Neural cell (in vitro differentiated cells): ENCODE measurements around the gene TINAG. TPM values are rescaled to one million over a fixed set of nuclear protein-coding genes. Genes with fewer than 3 reads are reported as not detected.

Experiments
- H2AFZ ChIP-seq: fragments of 200-600, 300-800 bp; sonication (generic), shearing (Covaris generic); 2 replicates; pipeline ENCODE4 v1.6.0; 2014; ENCODE audit warnings: low read depth, mild to moderate bottlenecking, antibody characterized with exemption, low read length, moderate library complexity
- H3F3A ChIP-seq: fragments of 200-600 bp; shearing (Covaris generic); 2 replicates; pipeline ENCODE4 v1.6.1; 2016; ENCODE audit warnings: mild to moderate bottlenecking, moderate library complexity, mixed read lengths, antibody characterized with exemption, low read length; ENCODE audit not compliant: insufficient read depth, poor library complexity, severe bottlenecking
- H3K27ac ChIP-seq: fragments of 200-600, 300-800 bp; sonication (generic), shearing (Covaris generic); 2 replicates; pipeline ENCODE4 v1.5.1; 2014; ENCODE audit warnings: mild to moderate bottlenecking, low read length, moderate library complexity
- H3K27me3 ChIP-seq: fragments of 300-800, 200-600 bp; sonication (generic), shearing (Covaris generic); 2 replicates; pipeline ENCODE4 v1.6.0; 2014; ENCODE audit warnings: mild to moderate bottlenecking, low read depth, low read length, moderate library complexity; ENCODE audit not compliant: insufficient read depth
- H3K36me3 ChIP-seq: fragments of 300-800, 200-600 bp; sonication (generic), shearing (Covaris generic); 2 replicates; pipeline ENCODE4 v1.5.1; 2014; ENCODE audit warnings: mild to moderate bottlenecking, antibody characterized with exemption, low read length, moderate library complexity; ENCODE audit not compliant: insufficient read depth
- H3K4me2 ChIP-seq: fragments of 300-800, 200-600 bp; sonication (generic), shearing (Covaris generic); 2 replicates; pipeline ENCODE4 v1.6.0; 2014; ENCODE audit warnings: mild to moderate bottlenecking, low read length
- H3K4me3 ChIP-seq: fragments of 300-800, 200-600 bp; sonication (generic), shearing (Covaris generic); 2 replicates; pipeline ENCODE4 v1.5.1; 2014; ENCODE audit warnings: mild to moderate bottlenecking, low read length, moderate library complexity
- H3K79me2 ChIP-seq: fragments of 200-600 bp; shearing (Covaris generic); replicated peaks from 2 replicates; pipeline ENCODE4 v1.6.0; 2014; ENCODE audit warnings: mild to moderate bottlenecking, low read length, moderate library complexity; ENCODE audit not compliant: insufficient read depth
- H3K9ac ChIP-seq: fragments of 300-800, 200-600 bp; sonication (generic), shearing (Covaris generic); 2 replicates; pipeline ENCODE4 v1.6.1; 2016; ENCODE audit warnings: mild to moderate bottlenecking, low read length, mixed read lengths
- H3K9me2 ChIP-seq: fragments of 200-600 bp; shearing (Covaris generic); 2 replicates; pipeline ENCODE4 v1.6.1; 2016; ENCODE audit warnings: mild to moderate bottlenecking, low read length, mixed read lengths; ENCODE audit not compliant: insufficient read depth
- H3K9me3 ChIP-seq: fragments of 200-600, 300-800 bp; sonication (generic), shearing (Covaris generic); 2 replicates; pipeline ENCODE4 v1.6.1; 2016; ENCODE audit warnings: mild to moderate bottlenecking, mixed run types, low read length, moderate library complexity, mixed read lengths
- H4K20me1 ChIP-seq: fragments of 200-600 bp; shearing (Covaris generic); 2 replicates; pipeline ENCODE4 v1.6.1; 2016; ENCODE audit warnings: mild to moderate bottlenecking, mixed run types; ENCODE audit not compliant: insufficient read depth
- CTCF ChIP-seq: fragments of 450-650 bp; IDR thresholded peaks from 2 replicates; pipeline ENCODE4 v1.5.1; 2014; ENCODE audit warnings: antibody characterized with exemption, mild to moderate bottlenecking, moderate library complexity; ENCODE audit not compliant: poor library complexity, severe bottlenecking
- EP300 ChIP-seq: fragments of 450-650 bp; conservative IDR thresholded peaks from 2 replicates; pipeline ENCODE4 v1.6.1; 2014; ENCODE audit warnings: antibody characterized with exemption, mild to moderate bottlenecking, moderate library complexity; ENCODE audit not compliant: poor library complexity, severe bottlenecking
- EZH2 ChIP-seq: fragments of 200-600, 300-800 bp; shearing (Covaris generic), sonication (generic); IDR thresholded peaks from 2 replicates; pipeline ENCODE4 v1.6.1; 2014; ENCODE audit warnings: antibody characterized with exemption, low read length, borderline replicate concordance, mild to moderate bottlenecking; ENCODE audit not compliant: insufficient read depth, poor library complexity, severe bottlenecking
- MXI1 ChIP-seq: fragments of 450-650 bp; conservative IDR thresholded peaks from 2 replicates; pipeline ENCODE4 v1.6.1; 2014; ENCODE audit warnings: antibody characterized with exemption, mild to moderate bottlenecking; ENCODE audit not compliant: poor library complexity, severe bottlenecking
- POLR2AphosphoS5 ChIP-seq: IDR thresholded peaks from 2 replicates; pipeline ENCODE4 v1.6.1; 2012
- RAD21 ChIP-seq: fragments of 450-650 bp; conservative IDR thresholded peaks from 2 replicates; pipeline ENCODE4 v1.6.1; 2014; ENCODE audit warnings: antibody characterized with exemption, mild to moderate bottlenecking, moderate library complexity
- SMC3 ChIP-seq: fragments of 450-650 bp; conservative IDR thresholded peaks from 2 replicates; pipeline ENCODE4 v1.6.1; 2014; ENCODE audit warnings: antibody characterized with exemption, mild to moderate bottlenecking, moderate library complexity; ENCODE audit not compliant: poor library complexity
- TAF1 ChIP-seq: IDR thresholded peaks from 2 replicates; pipeline ENCODE4 v1.6.1; 2012; ENCODE audit warnings: low read depth
- polyA plus RNA-seq: library from polyadenylated mRNA; depleted of rRNA; stranded (reverse); fragments of >200 nt; gene quantifications from 2 replicates; pipeline ENCODE4 v1.2.3, GENCODE V29; 2014
- TF ChIP-seq, protein P1 (sequence below): IDR thresholded peaks from 2 replicates; pipeline ENCODE4 v1.6.1; 2012; ENCODE audit warnings: borderline replicate concordance

Gene TINAG
- polyA plus RNA-seq, 1 donor from 2014 or later, result 1.1 TPM

- H3K4me3 ChIP-seq, result no peak overlapping the region
- no peak overlapping the region for H2AFZ ChIP-seq
- H3K9me2 ChIP-seq, result no peaks in the 10 kb centered on the region
- H3K79me2 ChIP-seq, result no peaks in the 10 kb centered on the region
- H4K20me1 ChIP-seq, result no peaks in the 10 kb centered on the region
- H3F3A ChIP-seq, result no peaks in the 10 kb centered on the region
- no peaks in the 10 kb centered on the region for H3K36me3 ChIP-seq
- H3K27ac ChIP-seq, result no peak overlapping the region
- TF ChIP-seq, protein P1, sequence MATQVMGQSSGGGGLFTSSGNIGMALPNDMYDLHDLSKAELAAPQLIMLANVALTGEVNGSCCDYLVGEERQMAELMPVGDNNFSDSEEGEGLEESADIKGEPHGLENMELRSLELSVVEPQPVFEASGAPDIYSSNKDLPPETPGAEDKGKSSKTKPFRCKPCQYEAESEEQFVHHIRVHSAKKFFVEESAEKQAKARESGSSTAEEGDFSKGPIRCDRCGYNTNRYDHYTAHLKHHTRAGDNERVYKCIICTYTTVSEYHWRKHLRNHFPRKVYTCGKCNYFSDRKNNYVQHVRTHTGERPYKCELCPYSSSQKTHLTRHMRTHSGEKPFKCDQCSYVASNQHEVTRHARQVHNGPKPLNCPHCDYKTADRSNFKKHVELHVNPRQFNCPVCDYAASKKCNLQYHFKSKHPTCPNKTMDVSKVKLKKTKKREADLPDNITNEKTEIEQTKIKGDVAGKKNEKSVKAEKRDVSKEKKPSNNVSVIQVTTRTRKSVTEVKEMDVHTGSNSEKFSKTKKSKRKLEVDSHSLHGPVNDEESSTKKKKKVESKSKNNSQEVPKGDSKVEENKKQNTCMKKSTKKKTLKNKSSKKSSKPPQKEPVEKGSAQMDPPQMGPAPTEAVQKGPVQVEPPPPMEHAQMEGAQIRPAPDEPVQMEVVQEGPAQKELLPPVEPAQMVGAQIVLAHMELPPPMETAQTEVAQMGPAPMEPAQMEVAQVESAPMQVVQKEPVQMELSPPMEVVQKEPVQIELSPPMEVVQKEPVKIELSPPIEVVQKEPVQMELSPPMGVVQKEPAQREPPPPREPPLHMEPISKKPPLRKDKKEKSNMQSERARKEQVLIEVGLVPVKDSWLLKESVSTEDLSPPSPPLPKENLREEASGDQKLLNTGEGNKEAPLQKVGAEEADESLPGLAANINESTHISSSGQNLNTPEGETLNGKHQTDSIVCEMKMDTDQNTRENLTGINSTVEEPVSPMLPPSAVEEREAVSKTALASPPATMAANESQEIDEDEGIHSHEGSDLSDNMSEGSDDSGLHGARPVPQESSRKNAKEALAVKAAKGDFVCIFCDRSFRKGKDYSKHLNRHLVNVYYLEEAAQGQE, result no peak
- no peak for TF ChIP-seq TAF1
- no peak for TF ChIP-seq EZH2
- TF ChIP-seq CTCF, result no peak
- TF ChIP-seq SMC3, result no peak
- no peak for TF ChIP-seq MXI1
- no peak for TF ChIP-seq RAD21
- TF ChIP-seq POLR2AphosphoS5, result no peak
- TF ChIP-seq EP300, result no peak
- H3K9me3 ChIP-seq, result no peaks in the 10 kb centered on the region
- no peak overlapping the region for H3K9ac ChIP-seq
- H3K4me2 ChIP-seq, result no peak overlapping the region
- no peaks in the 10 kb centered on the region for H3K27me3 ChIP-seq
Measured at GRCh38 chr6:54286141-54286540, 22.1 kb upstream of the TINAG start.

- Histone ChIP-seq H4K20me1 (no peaks in the 10 kb centered on the region), H3K4me3 (no peak overlapping the region), H3F3A (no peaks in the 10 kb centered on the region), H3K9ac (no peak overlapping the region), H3K27ac (no peak overlapping the region), H3K79me2 (no peaks in the 10 kb centered on the region), H3K9me2 (no peaks in the 10 kb centered on the region), H3K4me2 (no peak overlapping the region), H3K36me3 (no peaks in the 10 kb centered on the region), H3K9me3 (no peaks in the 10 kb centered on the region), H2AFZ (no peak overlapping the region), H3K27me3 (no peaks in the 10 kb centered on the region)
- TF ChIP-seq CTCF (no peak), EZH2 (no peak), MXI1 (no peak), POLR2AphosphoS5 (no peak), EP300 (no peak), TAF1 (no peak), SMC3 (no peak), RAD21 (no peak)
- TF ChIP-seq, protein P1, result no peak
Measured at GRCh38 chr6:54288474-54288873, 19.8 kb upstream of the TINAG start.
